Muscle of arm (tissue), 14 donors: ENCODE results near the gene CAAP1. TPM values are rescaled to one million over a fixed set of nuclear protein-coding genes. Genes with fewer than 3 reads are reported as not detected.
"Not testable (repeated sequence)": the region's sequence is repeated elsewhere in the genome, so short reads cannot be mapped to it uniquely, and the experiment has no call there.

ENCODE experiments used
- DNase-seq: peaks from one replicate; pipeline ENCODE4 v3.0.0-alpha.2; 2013
- long read RNA-seq, 11 donors: transcript quantifications; one replicate each; lab custom pipeline, GENCODE V29; 2026
- polyA plus RNA-seq, 12 donors: library from polyadenylated mRNA; unstranded; fragments of 120-200 nt; gene quantifications; one replicate each; pipeline ENCODE4 v1.2.1, GENCODE V29; 2013; ENCODE audit not compliant: insufficient read length in 12 of 12

Gene CAAP1
- 10 to 100 TPM in 11 of 12 donors, not detected in 1; 15.6 to 29.5 (median 19.7) TPM for polyA plus RNA-seq
- long read RNA-seq, donor 1, partial matches to known transcripts = 24 of 30 reads
- long read RNA-seq, donor 1, other reads (novel, unspliced or antisense) = 0 of 30 reads
- long read RNA-seq, donor 2, transcript CAAP1-201 (6 exons, 2,791 nt) = major isoform, 9 of 11 reads
- long read RNA-seq, donor 2, partial matches to known transcripts = 0 of 11 reads
- long read RNA-seq, donor 2, other reads (novel, unspliced or antisense) = 0 of 11 reads
- long read RNA-seq, donor 3, transcript CAAP1-201 (6 exons, 2,791 nt) = major isoform, 5 of 5 reads
- long read RNA-seq, donor 3, partial matches to known transcripts = 0 of 5 reads
- long read RNA-seq, donor 3, other reads (novel, unspliced or antisense) = 0 of 5 reads
- long read RNA-seq, donor 4, partial matches to known transcripts = 0 of 1 reads
- long read RNA-seq, donor 4, other reads (novel, unspliced or antisense) = 0 of 1 reads
- long read RNA-seq, donor 5 = 0 reads
- long read RNA-seq, donor 6, partial matches to known transcripts = 0 of 3 reads
- long read RNA-seq, donor 6, other reads (novel, unspliced or antisense) = 0 of 3 reads
- long read RNA-seq, donor 7, partial matches to known transcripts = 0 of 2 reads
- long read RNA-seq, donor 7, other reads (novel, unspliced or antisense) = 0 of 2 reads
- long read RNA-seq, donor 8, partial matches to known transcripts = 0 of 7 reads
- long read RNA-seq, donor 8, other reads (novel, unspliced or antisense) = 0 of 7 reads
- long read RNA-seq, donor 9, transcript CAAP1-201 (6 exons, 2,791 nt) = major isoform, 5 of 5 reads
- long read RNA-seq, donor 9, partial matches to known transcripts = 0 of 5 reads
- long read RNA-seq, donor 9, other reads (novel, unspliced or antisense) = 0 of 5 reads
- long read RNA-seq, donor 10, partial matches to known transcripts = 0 of 4 reads
- long read RNA-seq, donor 10, other reads (novel, unspliced or antisense) = 0 of 4 reads
- long read RNA-seq, donor 11, transcript CAAP1-201 (6 exons, 2,791 nt) = major isoform, 10 of 11 reads
- long read RNA-seq, donor 11, partial matches to known transcripts = 0 of 11 reads
- long read RNA-seq, donor 11, other reads (novel, unspliced or antisense) = 0 of 11 reads

- peak; percentile 95 for DNase-seq
Measured at GRCh38 chr9:26892251-26893029, at the start of gene CAAP1. Gene CAAP1 (minus strand): TSS chr9:26892802. CDS start chr9:26892715, 87 bp downstream.

GRCh38 chr9:26940779-26941178, 48.2 kb upstream of the CAAP1 start:
- no peak for DNase-seq

GRCh38 chr9:26939955-26940711, 47.5 kb upstream of the CAAP1 start:
- DNase-seq = no peak

- no peak for DNase-seq
Measured at GRCh38 chr9:26937816-26938371, 45.3 kb upstream of the CAAP1 start.

GRCh38 chr9:26935847-26936246, 43.2 kb upstream of the CAAP1 start:
- DNase-seq = no peak

- no peak for DNase-seq
Measured at GRCh38 chr9:26928902-26929495, 36.4 kb upstream of the CAAP1 start.

- DNase-seq = no peak
Measured at GRCh38 chr9:26925609-26926008, 33.0 kb upstream of the CAAP1 start.

GRCh38 chr9:26919698-26920097, 27.1 kb upstream of the CAAP1 start:
- no peak for DNase-seq

GRCh38 chr9:26913138-26913668, 20.6 kb upstream of the CAAP1 start:
- no peak for DNase-seq

- DNase-seq = no peak
Measured at GRCh38 chr9:26904671-26905070, 12.1 kb upstream of the CAAP1 start.

- no peak for DNase-seq
Measured at GRCh38 chr9:26904070-26904469, 11.5 kb upstream of the CAAP1 start.

- no peak for DNase-seq
Measured at GRCh38 chr9:26893030-26893676, 551 bp upstream of the CAAP1 start.

GRCh38 chr9:26891726-26892125, 876 bp downstream of the CAAP1 start:
- no peak for DNase-seq

GRCh38 chr9:26888271-26888670, 4.3 kb downstream of the CAAP1 start:
- no peak for DNase-seq

GRCh38 chr9:26882154-26882553, 10.4 kb downstream of the CAAP1 start:
- no peak for DNase-seq

- no peak for DNase-seq
Measured at GRCh38 chr9:26880262-26880661, 12.3 kb downstream of the CAAP1 start.

GRCh38 chr9:26875155-26875554, 17.4 kb downstream of the CAAP1 start:
- not testable (repeated sequence) for DNase-seq

- no peak for DNase-seq
Measured at GRCh38 chr9:26870292-26870691, 22.3 kb downstream of the CAAP1 start.

GRCh38 chr9:26863074-26863473, 29.5 kb downstream of the CAAP1 start:
- no peak for DNase-seq
